Activated CD8-positive, alpha-beta T cell treated with anti-CD3 and anti-CD28 coated beads for 36 hours (primary cell): ENCODE results near the gene NIPAL3. TPM values are rescaled to one million over a fixed set of nuclear protein-coding genes. Genes with fewer than 3 reads are reported as not detected.

ENCODE experiments used
- ATAC-seq: fragments of 200-7000 bp; cut with Tn5 transposase; one replicate; pipeline ENCODE4 v1.10.0; 2021; ENCODE audit warnings: mild to moderate bottlenecking, moderate library complexity
- CTCF ChIA-PET: fragments of 350-600 bp; sonication (Branson Sonifier 250); formaldehyde crosslinking; loops from one replicate; lab custom pipeline; 2021; ENCODE audit warnings: antibody characterized with exemption; lab: Charles Lee
- POLR2A ChIA-PET: fragments of 350-600 bp; sonication (Branson Sonifier 250); formaldehyde crosslinking; loops from one replicate; lab custom pipeline; 2021; ENCODE audit warnings: antibody characterized with exemption; lab: Charles Lee
- DNase-seq: peaks from one replicate; pipeline ENCODE4 v3.0.0-alpha.2; 2020
- H3K27ac Mint-ChIP-seq: one replicate; pipeline ENCODE4 v1.8.0; 2021; ENCODE audit warnings: mild to moderate bottlenecking, mixed read lengths
- H3K27me3 Mint-ChIP-seq: one replicate; pipeline ENCODE4 v1.8.0; 2021; ENCODE audit warnings: mixed read lengths
- H3K36me3 Mint-ChIP-seq: one replicate; pipeline ENCODE4 v1.8.0; 2021; ENCODE audit warnings: low read depth, mixed read lengths
- H3K4me1 Mint-ChIP-seq: one replicate; pipeline ENCODE4 v1.8.0; 2021; ENCODE audit warnings: low read depth, mixed read lengths
- H3K4me3 Mint-ChIP-seq: one replicate; pipeline ENCODE4 v1.8.0; 2021; ENCODE audit warnings: mild to moderate bottlenecking, moderate library complexity, mixed read lengths
- H3K9me3 Mint-ChIP-seq: one replicate; pipeline ENCODE4 v1.8.0; 2021; ENCODE audit warnings: mixed read lengths
- CTCF ChIP-seq: fragments of 200-600 bp; IDR thresholded peaks from one replicate; pipeline ENCODE4 v1.8.0; 2022; ENCODE audit warnings: antibody characterized with exemption, mild to moderate bottlenecking
- intact Hi-C: fragments of 100-400 bp; cut with micrococcal nuclease; formaldehyde crosslinking; loops from one replicate; pipeline ENCODE4 v1.10.0; 2022
- total RNA-seq, 2 experiments: library from RNA; stranded (reverse); gene quantifications; one replicate each; pipeline ENCODE4 v1.2.3, GENCODE V29; 2021

The NIPAL3 gene
- total RNA-seq, 2 experiments from 2014 or later, result 33.2 to 33.3 TPM

GRCh38 chr1:24502065-24502708 is 86.6 kb downstream of the NIPAL3 start:
- CTCF ChIA-PET, result interaction anchor here (0.7 to 8.5 kb wide), 14 partner anchors 11 to 310 kb away, joined by 3 to 66 read pairs (median 6); partner anchors contain the start of genes NIPAL3 and STPG1
- POLR2A ChIA-PET, result interaction anchor here (0.5 to 6.6 kb wide), 25 partner anchors 8 to 536 kb away, joined by 3 to 47 read pairs (median 5); partner anchors contain the start of gene NIPAL3

GRCh38 chr1:24502709-24503058 is 87.1 kb downstream of the NIPAL3 start, which contains the start of gene RCAN3:
RCAN3 (plus strand) TSS chr1:24502836; CDS start chr1:24514373, 11,537 bp downstream.
- TF ChIP-seq CTCF, result no peak
- ATAC-seq (peak; percentile 81), DNase-seq (peak; percentile 92)
- ChIA-PET CTCF (interaction anchor here (1.4 to 8.5 kb wide), 8 partner anchors 11 to 110 kb away, joined by 6 to 66 read pairs (median 24); partner anchors contain the start of genes NIPAL3 and STPG1), POLR2A (interaction anchor here (0.9 to 6.6 kb wide), 16 partner anchors 11 to 520 kb away, joined by 3 to 47 read pairs (median 6); partner anchors contain the start of gene NIPAL3)
- Mint-ChIP-seq H3K9me3 (no peaks in the 10 kb centered on the region), H3K36me3 (peaks cover 17% of the 10 kb centered on the region), H3K4me1 (peaks cover 58% of the 10 kb centered on the region), H3K27me3 (no peaks in the 10 kb centered on the region), H3K27ac (peak within 1 kb of the TSS; percentile 98), H3K4me3 (peak within 1 kb of the TSS; percentile 97)
- intact Hi-C loops, result loop anchor here (5.0 kb wide), 2 partner anchors 35 to 85 kb away; partner anchors contain the start of gene NIPAL3

More at GRCh38 chr1:24502065-24502708, 86.6 kb downstream of the NIPAL3 start:
- peak; percentile 84 for DNase-seq
- peak; percentile 54 for ATAC-seq
- no peaks in the 10 kb centered on the region for H3K27me3 Mint-ChIP-seq
- intact Hi-C loops, result loop anchor here (5.0 kb wide), 2 partner anchors 35 to 85 kb away; partner anchors contain the start of gene NIPAL3
- peaks cover 53% of the 10 kb centered on the region for H3K4me1 Mint-ChIP-seq
- H3K36me3 Mint-ChIP-seq, result peaks cover 12% of the 10 kb centered on the region
- peak overlapping the region; percentile 77 for H3K4me3 Mint-ChIP-seq
- no peaks in the 10 kb centered on the region for H3K9me3 Mint-ChIP-seq
- H3K27ac Mint-ChIP-seq, result peak overlapping the region; percentile 95
- no peak for TF ChIP-seq CTCF

GRCh38 chr1:24503059-24503751 is 87.6 kb downstream of the NIPAL3 start:
- Mint-ChIP-seq H3K27ac (peak overlapping the region; percentile 98), H3K36me3 (peaks cover 19% of the 10 kb centered on the region), H3K4me3 (peak overlapping the region; percentile 97), H3K27me3 (no peaks in the 10 kb centered on the region), H3K4me1 (peaks cover 61% of the 10 kb centered on the region), H3K9me3 (no peaks in the 10 kb centered on the region)
- ATAC-seq, result no peak
- intact Hi-C loops, result loop anchor here (5.0 kb wide), 2 partner anchors 34 to 86 kb away; partner anchors contain the start of gene NIPAL3
- ChIA-PET POLR2A (interaction anchor here (0.9 to 6.6 kb wide), 15 partner anchors 10 to 520 kb away, joined by 3 to 47 read pairs (median 6); partner anchors contain the start of gene NIPAL3), CTCF (interaction anchor here (0.6 to 8.5 kb wide), 10 partner anchors 12 to 301 kb away, joined by 3 to 66 read pairs (median 24); partner anchors contain the start of genes NIPAL3 and STPG1)
- TF ChIP-seq CTCF, result no peak
- DNase-seq, result no peak

- TF ChIP-seq CTCF, result no peak
- intact Hi-C loops, result loop anchor here (5.0 kb wide), 2 partner anchors 33 to 87 kb away; partner anchors contain the start of gene NIPAL3
- ChIA-PET POLR2A (interaction anchor here (0.7 to 6.6 kb wide), 14 partner anchors 12 to 134 kb away, joined by 3 to 47 read pairs (median 6); partner anchors contain the start of gene NIPAL3), CTCF (interaction anchor here (0.6 to 8.5 kb wide), 9 partner anchors 13 to 302 kb away, joined by 3 to 66 read pairs (median 30); partner anchors contain the start of genes NIPAL3 and STPG1)
- Mint-ChIP-seq H3K36me3 (peaks cover 21% of the 10 kb centered on the region), H3K4me1 (peaks cover 58% of the 10 kb centered on the region), H3K27me3 (no peaks in the 10 kb centered on the region), H3K4me3 (peak overlapping the region; percentile 97), H3K9me3 (no peaks in the 10 kb centered on the region), H3K27ac (peak overlapping the region; percentile 98)
- DNase-seq (peak; percentile 68), ATAC-seq (no peak)
Measured at GRCh38 chr1:24503870-24504523, 88.4 kb downstream of the NIPAL3 start.
